NCI-H1436 treated with DMSO at 0.1 percent for 48 hours (cell line): ENCODE data around the gene CBLL1.

Experiments
- DNase-seq: peaks from one replicate; lab custom pipeline; 2025; lab: John Stamatoyannopoulos, UW

CBLL1 gene, protein sequence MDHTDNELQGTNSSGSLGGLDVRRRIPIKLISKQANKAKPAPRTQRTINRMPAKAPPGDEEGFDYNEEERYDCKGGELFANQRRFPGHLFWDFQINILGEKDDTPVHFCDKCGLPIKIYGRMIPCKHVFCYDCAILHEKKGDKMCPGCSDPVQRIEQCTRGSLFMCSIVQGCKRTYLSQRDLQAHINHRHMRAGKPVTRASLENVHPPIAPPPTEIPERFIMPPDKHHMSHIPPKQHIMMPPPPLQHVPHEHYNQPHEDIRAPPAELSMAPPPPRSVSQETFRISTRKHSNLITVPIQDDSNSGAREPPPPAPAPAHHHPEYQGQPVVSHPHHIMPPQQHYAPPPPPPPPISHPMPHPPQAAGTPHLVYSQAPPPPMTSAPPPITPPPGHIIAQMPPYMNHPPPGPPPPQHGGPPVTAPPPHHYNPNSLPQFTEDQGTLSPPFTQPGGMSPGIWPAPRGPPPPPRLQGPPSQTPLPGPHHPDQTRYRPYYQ

DNA sequence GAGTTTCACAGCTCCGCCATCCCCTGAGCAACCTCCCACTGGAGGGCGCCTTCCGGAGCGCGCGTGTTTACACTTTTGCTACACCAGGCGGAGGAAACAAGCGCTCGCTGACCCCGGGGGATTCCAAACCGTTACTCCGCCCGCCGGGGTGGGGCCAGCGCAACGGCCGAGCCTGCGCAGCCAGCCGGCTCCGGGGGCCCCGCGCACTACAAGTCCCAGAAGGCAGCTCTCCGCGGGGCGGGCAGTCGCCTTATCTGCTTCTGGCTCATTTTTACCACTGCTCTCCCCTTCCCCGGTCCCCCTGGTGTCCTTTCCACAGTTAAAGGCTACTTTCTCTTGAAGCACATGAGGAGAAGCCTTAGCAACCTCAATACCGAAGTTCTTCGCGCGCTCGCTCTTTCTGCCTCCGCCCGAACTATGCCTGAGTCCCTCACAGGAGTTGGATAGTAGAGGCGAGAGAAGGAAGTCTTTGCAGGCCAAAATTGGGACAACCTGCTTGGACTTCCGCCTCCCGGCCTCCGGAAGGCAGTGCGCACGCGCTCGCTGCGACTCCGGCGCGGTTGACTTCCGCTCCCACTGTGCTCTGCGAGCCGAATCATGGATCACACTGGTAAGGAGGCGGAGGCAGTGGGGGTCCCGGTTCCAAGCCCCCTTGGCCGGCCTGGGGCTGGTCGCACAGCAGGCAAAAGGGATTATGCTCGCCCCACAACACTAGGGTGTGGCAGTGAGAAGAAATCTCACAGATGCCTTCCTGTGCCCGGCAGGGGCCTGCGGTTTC is at the start of gene CBLL1:
TSS of gene CBLL1 (plus strand) at position 576 of the 778 bp plus-strand sequence. CDS start at position 598, 22 bp downstream.
- DNase-seq: peak; percentile 74

- DNase-seq: no peak
Measured at GRCh38 chr7:107694386-107694785, 49.6 kb upstream of the CBLL1 start.

- no peak for DNase-seq
Measured at GRCh38 chr7:107696330-107696946, 47.5 kb upstream of the CBLL1 start.

DNA sequence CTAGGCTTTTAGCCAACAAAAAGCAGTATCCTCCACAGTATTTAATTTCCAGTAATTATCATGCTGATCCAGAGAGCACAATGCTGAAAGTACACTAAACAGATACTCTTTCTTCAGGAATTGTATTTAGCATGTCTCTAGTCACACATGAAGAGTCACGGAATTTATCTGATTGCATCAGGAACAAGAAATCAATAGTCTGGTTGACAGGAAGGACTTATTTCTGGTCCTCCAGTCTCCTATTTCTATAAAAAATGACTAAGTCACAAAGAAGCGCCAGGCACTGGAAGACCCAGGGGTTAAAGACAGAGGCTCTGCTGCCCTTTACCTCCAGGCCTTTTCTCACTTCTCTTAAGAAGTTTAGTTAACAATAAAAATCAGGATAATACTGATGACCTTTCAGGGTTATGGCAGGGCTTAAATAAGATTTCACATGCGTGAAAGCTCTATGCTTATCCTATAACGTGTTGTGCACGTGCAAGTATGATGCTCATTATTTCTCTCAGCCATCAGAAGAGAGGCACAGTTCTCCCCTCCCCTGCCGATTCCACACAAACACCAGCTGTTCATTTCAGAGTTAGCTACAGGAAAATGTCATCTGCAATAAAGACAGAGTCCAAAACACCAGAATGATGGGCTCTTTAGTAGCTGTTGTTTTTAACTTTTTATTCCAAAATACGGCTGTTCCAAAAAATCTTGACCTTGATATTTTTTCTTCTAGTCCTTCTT is 46.5 kb upstream of the CBLL1 start:
- DNase-seq: no peak

- no peak for DNase-seq
Measured at GRCh38 chr7:107700570-107700969, 43.4 kb upstream of the CBLL1 start.

GRCh38 chr7:107701191-107701590 is 42.8 kb upstream of the CBLL1 start:
- no peak for DNase-seq

DNA sequence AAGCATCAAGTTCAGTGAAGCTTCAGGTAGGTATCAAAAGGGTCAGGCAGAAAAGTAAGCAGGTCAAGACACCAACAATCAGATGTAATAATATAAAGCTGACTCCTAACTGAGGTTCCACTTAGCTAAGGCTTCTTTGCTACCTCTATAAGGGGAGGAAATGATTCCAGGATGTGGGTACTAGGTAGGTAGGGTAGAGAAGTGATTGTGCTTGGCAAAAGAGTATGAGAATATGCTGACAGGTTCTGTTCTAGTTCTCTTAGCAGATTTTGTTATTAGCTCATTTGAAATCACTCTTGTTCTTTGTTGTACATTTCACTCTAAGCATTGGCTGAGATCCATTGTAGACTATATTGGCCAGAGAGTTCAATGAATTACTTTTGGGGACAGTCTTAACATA is 40.7 kb upstream of the CBLL1 start:
- no peak for DNase-seq

DNA sequence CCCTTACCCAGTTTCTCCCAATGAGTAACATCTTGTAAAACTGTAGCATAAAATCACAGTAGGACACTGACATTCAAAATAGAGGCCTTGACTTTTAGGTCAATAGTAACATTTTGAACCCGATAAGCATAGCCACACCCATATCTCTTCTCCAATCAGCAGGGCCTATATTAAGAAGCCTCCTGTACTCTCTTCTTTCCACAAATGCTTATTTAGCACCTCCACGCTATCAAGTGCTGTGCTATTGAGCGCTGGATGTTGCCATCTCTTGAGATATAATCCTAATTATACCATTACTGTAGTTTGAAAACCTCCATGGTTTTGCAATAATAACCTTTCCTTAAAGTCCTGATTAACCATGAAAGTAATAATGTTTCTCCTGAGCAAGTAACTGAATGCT is 40.1 kb upstream of the CBLL1 start:
- no peak for DNase-seq

DNA sequence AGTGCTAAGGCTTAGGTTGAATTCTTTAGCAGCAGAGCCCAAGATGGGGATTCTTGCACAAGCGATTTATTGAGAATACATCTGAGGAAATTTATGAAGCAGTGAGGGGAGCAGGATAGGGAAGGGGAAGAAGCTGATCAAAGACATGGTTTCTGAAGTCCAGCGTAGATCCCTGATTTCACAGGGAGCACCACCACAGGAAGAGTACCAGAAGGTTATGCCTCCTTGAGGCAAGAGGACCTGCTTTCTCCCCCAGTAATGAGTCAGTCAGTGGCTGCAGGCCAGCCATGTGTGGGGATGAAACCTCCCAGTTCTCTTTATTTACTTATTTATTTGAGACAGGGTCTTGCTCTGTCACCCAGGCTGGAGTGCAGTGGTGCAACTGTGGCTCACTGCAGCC is 35.0 kb upstream of the CBLL1 start:
- DNase-seq: no peak

DNA sequence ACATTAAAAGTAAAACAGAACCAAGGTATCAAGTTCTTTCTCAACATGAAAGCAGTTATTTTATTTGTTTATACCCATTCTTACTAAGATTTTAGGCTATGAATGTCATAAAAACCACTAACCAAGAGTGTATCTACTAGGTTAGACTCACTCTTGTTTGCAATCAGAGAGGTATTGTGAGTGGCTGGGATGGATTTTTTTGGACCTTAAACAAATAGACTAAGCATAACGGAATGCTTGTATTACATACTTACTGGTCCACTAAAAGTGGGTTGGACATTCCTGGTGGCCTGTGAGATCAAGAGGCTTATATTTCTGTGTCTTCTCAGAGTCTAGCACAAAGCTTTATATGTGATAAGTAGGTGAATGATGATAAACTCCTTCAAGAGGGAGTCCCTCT is 32.6 kb upstream of the CBLL1 start:
- no peak for DNase-seq

DNA sequence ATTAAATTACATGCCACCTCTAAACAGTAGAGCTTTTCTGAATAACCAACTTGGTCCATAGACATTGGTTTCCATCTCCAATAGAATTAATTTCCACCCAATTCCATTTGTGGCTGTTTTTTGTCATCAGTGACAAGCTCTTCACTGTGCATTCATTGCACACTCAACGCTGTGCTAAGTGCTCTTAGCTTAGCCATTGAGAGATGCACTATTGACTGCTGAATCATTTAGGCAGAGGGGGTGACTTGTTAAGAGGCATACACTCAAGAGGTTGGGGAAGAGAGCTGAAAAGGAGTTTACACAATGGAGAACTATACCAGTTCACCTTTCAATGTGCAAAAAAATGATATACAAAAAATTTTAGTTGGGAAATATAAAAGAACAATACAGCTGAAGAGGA is 31.9 kb upstream of the CBLL1 start:
- peak; percentile 78 for DNase-seq

DNA sequence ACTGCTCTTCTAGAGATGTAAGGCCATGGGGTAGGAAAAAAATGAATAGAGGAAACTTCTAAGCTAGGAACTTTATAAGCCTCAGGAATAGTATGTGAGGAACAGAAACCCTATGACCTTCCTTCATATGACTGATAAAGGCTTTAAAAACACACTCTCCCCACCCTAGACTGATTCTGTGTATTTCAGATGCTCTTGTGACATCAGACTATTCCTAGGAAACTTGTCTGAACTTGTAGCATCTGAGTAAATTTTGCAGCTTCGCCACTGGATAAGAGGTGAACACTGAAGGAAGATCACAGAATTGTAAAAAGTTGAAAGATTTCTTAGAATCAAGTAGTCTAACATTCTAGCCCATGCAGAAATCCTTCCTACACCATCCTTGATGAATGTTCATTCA is 31.0 kb upstream of the CBLL1 start:
- DNase-seq: no peak

- no peak for DNase-seq
Measured at GRCh38 chr7:107715531-107715930, 28.4 kb upstream of the CBLL1 start.

GRCh38 chr7:107718456-107719193 is 25.3 kb upstream of the CBLL1 start:
- DNase-seq: no peak

DNA sequence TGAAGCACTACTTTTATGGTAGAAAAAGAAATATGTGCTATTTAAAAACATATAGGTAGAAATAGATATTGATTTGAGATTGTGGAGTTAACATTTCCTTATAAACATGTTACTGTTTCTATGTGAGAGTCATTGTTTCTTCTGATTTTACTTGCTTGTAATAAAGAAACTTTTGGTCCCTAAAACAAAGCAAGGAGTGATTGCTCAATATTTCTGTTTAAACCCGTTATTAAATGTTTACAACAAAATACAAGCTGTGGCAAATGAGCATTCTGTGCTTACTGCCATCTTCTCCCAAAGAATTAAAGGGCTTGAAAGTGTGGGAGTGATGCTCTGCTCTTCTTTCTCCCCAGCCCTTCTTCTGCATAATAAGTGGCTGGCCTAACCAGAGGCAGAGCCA is 22.7 kb upstream of the CBLL1 start:
- DNase-seq: no peak

DNA sequence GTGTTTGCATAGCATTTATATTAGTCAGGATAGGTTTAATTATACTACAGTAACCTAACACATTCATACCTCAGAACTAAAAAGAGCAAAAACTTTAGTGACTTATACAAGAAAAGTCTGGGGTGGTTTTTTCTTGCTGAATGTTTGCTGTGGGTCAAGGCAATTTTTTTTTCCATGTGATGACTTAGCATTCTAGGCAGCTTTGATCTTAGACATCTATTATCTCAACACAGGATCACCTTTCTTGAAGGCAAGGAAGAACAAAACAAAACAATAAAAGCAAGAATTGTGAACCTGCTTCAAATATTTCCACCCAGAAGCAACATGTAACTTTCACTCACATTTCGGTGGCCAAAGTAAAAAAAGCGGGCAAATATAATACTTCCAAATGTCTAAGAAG is 20.7 kb upstream of the CBLL1 start:
- DNase-seq: no peak

- DNase-seq: no peak
Measured at GRCh38 chr7:107725138-107725740, 18.7 kb upstream of the CBLL1 start.

DNA sequence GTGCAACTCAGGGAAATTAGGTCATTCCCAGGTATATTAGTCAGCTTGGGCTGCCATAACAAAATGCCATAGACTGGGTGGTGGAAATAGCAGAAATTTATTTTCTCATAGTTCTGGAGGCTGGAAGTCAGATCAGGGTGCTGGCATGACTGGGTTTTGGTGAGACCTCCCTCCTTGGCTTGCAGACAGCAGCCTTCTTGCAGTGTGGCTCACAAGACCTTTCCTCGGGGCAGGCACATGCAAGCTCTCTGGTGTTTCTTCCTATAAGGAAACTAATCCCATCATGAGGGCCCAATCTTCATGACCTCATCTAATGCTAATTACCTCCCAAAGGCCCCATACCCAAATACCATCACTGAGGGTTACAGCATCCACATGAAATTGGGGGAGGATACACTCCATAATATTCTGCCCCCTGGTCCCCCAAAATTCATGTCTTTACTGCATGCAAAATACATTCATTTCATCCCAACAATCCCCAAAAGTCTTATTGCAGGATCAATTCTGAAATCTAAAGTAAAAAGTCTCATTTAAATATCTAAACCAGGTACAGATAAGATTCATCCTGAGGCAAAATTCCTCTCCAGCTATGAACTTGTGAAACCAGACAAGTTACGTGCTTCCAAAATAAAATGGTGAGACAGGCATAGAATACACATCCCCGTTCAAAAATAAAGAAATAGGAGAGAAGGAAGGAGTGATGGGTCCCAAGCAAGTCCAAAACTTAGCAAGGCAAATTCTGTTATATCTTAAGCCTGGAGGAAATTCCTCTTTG is 17.4 kb upstream of the CBLL1 start:
- no peak for DNase-seq

DNA sequence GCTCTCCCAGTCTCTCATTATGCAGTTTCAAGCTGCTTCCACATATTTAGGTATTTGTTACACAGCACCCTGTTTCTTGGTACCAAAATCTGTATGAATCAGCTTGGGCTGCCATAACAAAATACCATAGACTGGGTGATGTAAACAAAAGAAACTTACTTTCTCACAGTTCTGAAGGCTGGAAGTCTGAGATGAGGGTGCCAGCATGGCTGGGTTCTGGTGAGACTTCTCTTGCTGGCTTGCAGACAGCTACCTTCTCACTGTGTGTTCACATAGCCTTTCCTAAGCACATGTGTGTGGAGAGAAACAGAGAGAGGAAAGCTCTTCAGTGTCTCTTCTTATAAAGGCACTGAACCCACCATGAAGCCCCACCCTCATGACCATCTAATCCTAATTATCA is 15.7 kb upstream of the CBLL1 start:
- DNase-seq: no peak
